ENCODE data around the gene FRYL.

- no peak for TF ChIP-seq CTCF (IDR thresholded peaks at IDR 0.05)
- TF ChIP-seq ZFX (IDR thresholded peaks at IDR 0.05; ENCODE audit: borderline replicate concordance) = no peak
Measured at GRCh38 chr4:48498895-48499294, 281.2 kb downstream of the FRYL start.

Measured in 22Rv1 (cell line).